Effector memory CD8-positive, alpha-beta T cell (primary cell): ENCODE data around the gene TBC1D14.
"Not testable (repeated sequence)": the region's sequence is repeated elsewhere in the genome, so short reads cannot be mapped to it uniquely, and the experiment has no call there.

Experiments used
- ATAC-seq: fragments of 150-1000 bp; cut with Tn5 transposase; replicated peaks from 2 replicates; pipeline ENCODE4 v1.10.0; 2021; ENCODE audit warnings: mild to moderate bottlenecking, moderate library complexity
- DNase-seq, 3 experiments: peaks; one replicate each; pipeline ENCODE4 v3.0.0; 2021
- H3K27ac Mint-ChIP-seq, 2 donors: one replicate each; pipeline ENCODE4 v1.8.0; 2022; ENCODE audit warnings: mild to moderate bottlenecking in 2 of 2, mixed read lengths in 2 of 2, moderate library complexity in 2 of 2
- H3K27me3 Mint-ChIP-seq, 2 donors: one replicate each; pipeline ENCODE4 v1.8.0; 2022; ENCODE audit warnings: mixed read lengths in 2 of 2
- H3K36me3 Mint-ChIP-seq: one replicate; pipeline ENCODE4 v1.8.0; 2022; ENCODE audit warnings: mild to moderate bottlenecking, moderate library complexity, mixed read lengths; ENCODE audit not compliant: insufficient read depth
- H3K4me1 Mint-ChIP-seq, 2 donors: one replicate each; pipeline ENCODE4 v1.8.0; 2022; ENCODE audit warnings: low read depth in 2 of 2, mixed read lengths in 2 of 2
- H3K4me3 Mint-ChIP-seq, 2 donors: one replicate each; pipeline ENCODE4 v1.8.0; 2022; ENCODE audit warnings: mild to moderate bottlenecking in 2 of 2, mixed read lengths in 2 of 2, moderate library complexity in 2 of 2
- H3K9me3 Mint-ChIP-seq, 2 donors: one replicate each; pipeline ENCODE4 v1.8.0; 2022; ENCODE audit warnings: mixed read lengths in 2 of 2

Gene TBC1D14

GRCh38 chr4:6907658-6908191 is 1.9 kb upstream of the TBC1D14 start:
- ATAC-seq (no peak), DNase-seq (no peak)
- Mint-ChIP-seq H3K36me3 (peaks cover 9% of the 10 kb centered on the region), H3K27ac (no peak overlapping the region), H3K27me3 (no peaks in the 10 kb centered on the region), H3K9me3 (no peaks in the 10 kb centered on the region), H3K4me3 (peak overlapping the region; percentile 0 to 81), H3K4me1 (peaks cover 26 to 29% of the 10 kb centered on the region in 2 donors)

- no peak for DNase-seq
- Mint-ChIP-seq H3K4me3 (peak overlapping the region; percentile 81 to 88), H3K27ac (peak overlapping the region; percentile 60 to 87), H3K4me1 (peaks cover 32 to 36% of the 10 kb centered on the region in 2 donors), H3K9me3 (no peaks in the 10 kb centered on the region), H3K27me3 (no peaks in the 10 kb centered on the region), H3K36me3 (peaks cover 9% of the 10 kb centered on the region)
- no peak for ATAC-seq
Measured at GRCh38 chr4:6908432-6909112, 1.1 kb upstream of the TBC1D14 start.

GRCh38 chr4:6909970-6910339 is 329 bp downstream of the TBC1D14 start:
- peaks cover 35 to 43% of the 10 kb centered on the region in 2 donors for H3K4me1 Mint-ChIP-seq

GRCh38 chr4:6910340-6910959 is 824 bp downstream of the TBC1D14 start:
- H3K9me3 Mint-ChIP-seq: no peaks in the 10 kb centered on the region
- H3K36me3 Mint-ChIP-seq: peaks cover 11% of the 10 kb centered on the region
- H3K27me3 Mint-ChIP-seq: no peaks in the 10 kb centered on the region
- peak overlapping the region; percentile 91 to 96 for H3K4me3 Mint-ChIP-seq
- H3K27ac Mint-ChIP-seq: peak overlapping the region; percentile 91 to 95
- no peak for ATAC-seq
- H3K4me1 Mint-ChIP-seq: peaks cover 37 to 44% of the 10 kb centered on the region in 2 donors
- DNase-seq: no peak

More at GRCh38 chr4:6909970-6910339, 329 bp downstream of the TBC1D14 start:
- Mint-ChIP-seq H3K4me3 (peak overlapping the region; percentile 91 to 96), H3K27me3 (no peaks in the 10 kb centered on the region), H3K9me3 (no peaks in the 10 kb centered on the region), H3K27ac (peak overlapping the region; percentile 91 to 95), H3K36me3 (peaks cover 11% of the 10 kb centered on the region)
- no peak for ATAC-seq
- DNase-seq: peak in 1 of 3 experiments; percentile 22

- Mint-ChIP-seq H3K27me3 (no peaks in the 10 kb centered on the region), H3K4me1 (peaks cover 41 to 48% of the 10 kb centered on the region in 2 donors), H3K4me3 (peak overlapping the region; percentile 91 to 96), H3K36me3 (peaks cover 11% of the 10 kb centered on the region), H3K27ac (peak overlapping the region; percentile 91 to 95), H3K9me3 (no peaks in the 10 kb centered on the region)
- DNase-seq: no peak
- ATAC-seq: no peak
Measured at GRCh38 chr4:6910960-6911874, 1.6 kb downstream of the TBC1D14 start.

GRCh38 chr4:6911917-6912316 is 2.3 kb downstream of the TBC1D14 start:
- H3K4me1 Mint-ChIP-seq: peaks cover 47 to 55% of the 10 kb centered on the region in 2 donors
- not testable (repeated sequence) for ATAC-seq, H3K9me3 Mint-ChIP-seq

GRCh38 chr4:6912441-6912840 is 2.8 kb downstream of the TBC1D14 start:
- Mint-ChIP-seq H3K27ac (peak overlapping the region in 1 of 2 donors; percentile 22), H3K27me3 (no peaks in the 10 kb centered on the region), H3K4me1 (peaks cover 53 to 57% of the 10 kb centered on the region in 2 donors), H3K36me3 (peaks cover 11% of the 10 kb centered on the region), H3K4me3 (peak overlapping the region; percentile 24 to 28), H3K9me3 (no peaks in the 10 kb centered on the region)
- ATAC-seq (no peak), DNase-seq (no peak)

More at GRCh38 chr4:6911917-6912316, 2.3 kb downstream of the TBC1D14 start:
- Mint-ChIP-seq H3K4me3 (peak overlapping the region in 1 of 2 donors; percentile 96), H3K27ac (peak overlapping the region; percentile 22 to 77), H3K36me3 (peaks cover 11% of the 10 kb centered on the region)
- H3K27me3 Mint-ChIP-seq, DNase-seq: not testable (repeated sequence)

GRCh38 chr4:6913350-6913905 is 3.8 kb downstream of the TBC1D14 start:
- H3K27ac Mint-ChIP-seq: no peak overlapping the region
- no peak for DNase-seq
- H3K4me3 Mint-ChIP-seq: no peak overlapping the region
- peaks cover 11% of the 10 kb centered on the region for H3K36me3 Mint-ChIP-seq
- no peaks in the 10 kb centered on the region for H3K27me3 Mint-ChIP-seq
- no peak for ATAC-seq
- H3K9me3 Mint-ChIP-seq: no peaks in the 10 kb centered on the region
- peaks cover 60 to 62% of the 10 kb centered on the region in 2 donors for H3K4me1 Mint-ChIP-seq

- H3K4me3 Mint-ChIP-seq: peak overlapping the region in 1 of 2 donors; percentile 22
- ATAC-seq (no peak), DNase-seq (no peak)
- peaks cover 60 to 63% of the 10 kb centered on the region in 2 donors for H3K4me1 Mint-ChIP-seq
- H3K36me3 Mint-ChIP-seq: peaks cover 9% of the 10 kb centered on the region
- no peaks in the 10 kb centered on the region for H3K27me3 Mint-ChIP-seq
- H3K27ac Mint-ChIP-seq: peak overlapping the region in 1 of 2 donors; percentile 90
- H3K9me3 Mint-ChIP-seq: no peaks in the 10 kb centered on the region
Measured at GRCh38 chr4:6914448-6914847, 4.8 kb downstream of the TBC1D14 start.

- Mint-ChIP-seq H3K4me3 (peak overlapping the region; percentile 18 to 60), H3K27me3 (no peaks in the 10 kb centered on the region), H3K36me3 (peaks cover 6% of the 10 kb centered on the region), H3K4me1 (peaks cover 61 to 66% of the 10 kb centered on the region in 2 donors), H3K9me3 (no peaks in the 10 kb centered on the region), H3K27ac (peak overlapping the region; percentile 87 to 90)
- ATAC-seq: no peak
- DNase-seq: no peak
Measured at GRCh38 chr4:6915041-6916005, 5.7 kb downstream of the TBC1D14 start.

- peaks cover 53 to 63% of the 10 kb centered on the region in 2 donors for H3K4me1 Mint-ChIP-seq
- peaks cover 2% of the 10 kb centered on the region for H3K36me3 Mint-ChIP-seq
- peak overlapping the region; percentile 71 to 79 for H3K4me3 Mint-ChIP-seq
Measured at GRCh38 chr4:6916069-6916586, 6.5 kb downstream of the TBC1D14 start.

More at GRCh38 chr4:6916069-6916586, 6.5 kb downstream of the TBC1D14 start:
- H3K27me3 Mint-ChIP-seq: no peaks in the 10 kb centered on the region
- DNase-seq (no peak), ATAC-seq (no peak)
- H3K9me3 Mint-ChIP-seq: no peaks in the 10 kb centered on the region
- peak overlapping the region; percentile 87 to 90 for H3K27ac Mint-ChIP-seq
